ENCODE results near the gene CTNNA1. TPM values are rescaled to one million over a fixed set of nuclear protein-coding genes. Genes with fewer than 3 reads are reported as not detected.

CTNNA1 gene
- total and polyA plus RNA-seq, 2 of the 8 experiments (the other 6 are each of a cell fraction or from before 2014, with no cell fraction given) = 115 to 349 TPM

- TF ChIP-seq MAX (IDR thresholded peaks at IDR 0.05) = peak; percentile 19; the same call in 1 of the 2 replicates
- TF ChIP-seq SAP30 (IDR thresholded peaks at IDR 0.05; ENCODE audit: insufficient read depth, insufficient replicate concordance, low read length) = no peak
- TF ChIP-seq EP300 (IDR thresholded peaks at IDR 0.05; ENCODE audit: borderline replicate concordance in 1 of 2, low read depth in 2 of 2, low read length in 2 of 2) = peak in 1 of 2 experiments; percentile 53; a peak in 1 of 3 replicates
- no peak for TF ChIP-seq TCF12 (IDR thresholded peaks at IDR 0.05; ENCODE audit: low read depth, low read length)
- no peak for TF ChIP-seq CHD2 (IDR thresholded peaks at IDR 0.05; ENCODE audit: low read length)
- TF ChIP-seq POLR2AphosphoS5 (IDR thresholded peaks at IDR 0.05; ENCODE audit: low read depth, low read length) = peak; percentile 15; the same call in 1 of the 2 replicates
- TF ChIP-seq JUN (IDR thresholded peaks at IDR 0.05; ENCODE audit: low read depth, low read length) = no peak
- no peak for TF ChIP-seq SIRT6 (IDR thresholded peaks at IDR 0.05; ENCODE audit: low read length)
- peak; percentile 54; the same call in 1 of the 2 replicates for TF ChIP-seq CEBPB (IDR thresholded peaks at IDR 0.05; ENCODE audit: low read depth, low read length)
- TF ChIP-seq SIX5 (IDR thresholded peaks at IDR 0.05; ENCODE audit: low read depth, low read length) = no peak
- TF ChIP-seq KDM1A (IDR thresholded peaks at IDR 0.05; ENCODE audit: borderline replicate concordance, low read length) = no peak
- 0 out of 2 replicates have a peak, but pooled peaks have one; percentile 9 for TF ChIP-seq E2F6 (IDR thresholded peaks at IDR 0.05)
- TF ChIP-seq POU5F1 (IDR thresholded peaks at IDR 0.05; ENCODE audit: low read depth, low read length) = no peak
- no peak for TF ChIP-seq BCL11A (IDR thresholded peaks at IDR 0.05; ENCODE audit: low read depth in 2 of 2, low read length in 2 of 2)
- peak; percentile 51 to 70 for TF ChIP-seq RAD21 (IDR thresholded peaks at IDR 0.05 in 1 of 2, conservative IDR thresholded peaks at IDR 0.05 in 1 of 2; ENCODE audit: low read depth in 2 of 2, low read length in 2 of 2)
- peak; percentile 75 for TF ChIP-seq ASH2L (IDR thresholded peaks at IDR 0.05; ENCODE audit: low read length)
- TF ChIP-seq HDAC2 (IDR thresholded peaks at IDR 0.05; ENCODE audit: borderline replicate concordance in 1 of 2, low read depth in 2 of 2, low read length in 2 of 2) = no peak
- TF ChIP-seq GTF2F1 (IDR thresholded peaks at IDR 0.05; ENCODE audit: borderline replicate concordance, low read depth, low read length) = no peak
- no peak for TF ChIP-seq NRF1 (IDR thresholded peaks at IDR 0.05; ENCODE audit: low read depth, low read length)
- peak; percentile 31; the same call in 1 of the 2 replicates for TF ChIP-seq EGR1 (IDR thresholded peaks at IDR 0.05; ENCODE audit: borderline replicate concordance, low read depth, low read length)
- no peak for TF ChIP-seq FOSL1 (IDR thresholded peaks at IDR 0.05; ENCODE audit: insufficient read depth, low read depth, low read length)
Measured at GRCh38 chr5:138725153-138725817, 27.9 kb upstream of the CTNNA1 start (continued).
